Hematopoietic multipotent progenitor cell treated with erythropoietin and hydrocortisone succinate and interleukin-3 and kit ligand, for 6 days (in vitro differentiated cells): ENCODE results near the gene CABLES1.

Source experiments
- DNase-seq: peaks from one replicate; pipeline ENCODE4 v3.0.0-alpha.2; 2015

Gene CABLES1

GRCh38 chr18:23196119-23197007, 61.1 kb downstream of the CABLES1 start:
- DNase-seq = no peak

GRCh38 chr18:23198217-23198845, 63.0 kb downstream of the CABLES1 start:
- no peak for DNase-seq

GRCh38 chr18:23200756-23201155, 65.5 kb downstream of the CABLES1 start:
- DNase-seq = no peak

- no peak for DNase-seq
Measured at GRCh38 chr18:23201741-23202140, 66.5 kb downstream of the CABLES1 start.

GRCh38 chr18:23203891-23204432, 68.7 kb downstream of the CABLES1 start:
- DNase-seq = no peak

GRCh38 chr18:23204589-23205235, 69.4 kb downstream of the CABLES1 start:
- DNase-seq = no peak

- DNase-seq = no peak
Measured at GRCh38 chr18:23205980-23206379, 70.7 kb downstream of the CABLES1 start.

GRCh38 chr18:23207191-23207955, 72.1 kb downstream of the CABLES1 start:
- peak; percentile 37 for DNase-seq

- DNase-seq = no peak
Measured at GRCh38 chr18:23207994-23208393, 72.7 kb downstream of the CABLES1 start.

- no peak for DNase-seq
Measured at GRCh38 chr18:23208600-23208999, 73.3 kb downstream of the CABLES1 start.

- DNase-seq = no peak
Measured at GRCh38 chr18:23209031-23209430, 73.7 kb downstream of the CABLES1 start.

- no peak for DNase-seq
Measured at GRCh38 chr18:23209796-23210195, 74.5 kb downstream of the CABLES1 start.

GRCh38 chr18:23210526-23210925, 75.2 kb downstream of the CABLES1 start:
- no peak for DNase-seq

- DNase-seq = no peak
Measured at GRCh38 chr18:23211146-23211545, 75.9 kb downstream of the CABLES1 start.

GRCh38 chr18:23212161-23212560, 76.9 kb downstream of the CABLES1 start:
- DNase-seq = no peak

- no peak for DNase-seq
Measured at GRCh38 chr18:23213200-23213599, 77.9 kb downstream of the CABLES1 start.

- DNase-seq = no peak
Measured at GRCh38 chr18:23217781-23218180, 82.5 kb downstream of the CABLES1 start.

- DNase-seq = no peak
Measured at GRCh38 chr18:23220355-23220754, 85.1 kb downstream of the CABLES1 start.

- DNase-seq = no peak
Measured at GRCh38 chr18:23223641-23224040, 88.4 kb downstream of the CABLES1 start.

GRCh38 chr18:23225503-23225902, 90.2 kb downstream of the CABLES1 start:
- no peak for DNase-seq

- DNase-seq = no peak
Measured at GRCh38 chr18:23226391-23226790, 91.1 kb downstream of the CABLES1 start.

- no peak for DNase-seq
Measured at GRCh38 chr18:23226930-23227725, 91.8 kb downstream of the CABLES1 start.
